SK-N-SH treated with all-trans-retinoic acid at 6 μM for 48 hours (cell line): Measurements from ENCODE around the gene EHHADH.
"Not testable (repeated sequence)": the region's sequence is repeated elsewhere in the genome, so short reads cannot be mapped to it uniquely, and the experiment has no call there.

ENCODE experiments used
- ATAC-seq: fragments of 200-7000 bp; cut with Tn5 transposase; 3 replicates; pipeline ENCODE4 v1.9.1; 2020; ENCODE audit warnings: mild to moderate bottlenecking, moderate library complexity
- ARNTL ChIP-seq: fragments of 450-650 bp; formaldehyde crosslinking; IDR thresholded peaks from 2 replicates; pipeline ENCODE4 v1.5.0; 2020; ENCODE audit warnings: low read depth, mild to moderate bottlenecking, moderate library complexity, borderline replicate concordance
- BACH2 ChIP-seq: fragments of 250-450 bp; sonication (Bioruptor Pico); IDR thresholded peaks from 2 replicates; pipeline ENCODE4 v1.9.0; 2021; ENCODE audit warnings: mild to moderate bottlenecking, borderline replicate concordance
- CREB5 ChIP-seq: fragments of 250-450 bp; sonication (Bioruptor Pico); IDR thresholded peaks from 2 replicates; pipeline ENCODE4 v1.5.1; 2020; ENCODE audit warnings: low read depth, mild to moderate bottlenecking, moderate library complexity
- CSDC2 ChIP-seq: fragments of 250-450 bp; sonication (Bioruptor Pico); IDR thresholded peaks from 2 replicates; pipeline ENCODE4 v1.5.0; 2020; ENCODE audit warnings: mild to moderate bottlenecking, moderate library complexity
- CSRNP3 ChIP-seq: fragments of 250-450 bp; sonication (Bioruptor Pico); IDR thresholded peaks from 2 replicates; pipeline ENCODE4 v1.5.1; 2021; ENCODE audit warnings: mild to moderate bottlenecking, moderate library complexity
- ESRRG ChIP-seq: fragments of 250-450 bp; sonication (Bioruptor Pico); IDR thresholded peaks from 2 replicates; pipeline ENCODE4 v1.6.1; 2021; ENCODE audit warnings: mild to moderate bottlenecking
- GLIS3 ChIP-seq: fragments of 250-450 bp; sonication (Bioruptor Pico); IDR thresholded peaks from 2 replicates; pipeline ENCODE4 v1.5.0; 2020; ENCODE audit warnings: mild to moderate bottlenecking, moderate library complexity
- ISL1 ChIP-seq: fragments of 250-450 bp; sonication (Bioruptor Pico); IDR thresholded peaks from 2 replicates; pipeline ENCODE4 v2.1.2; 2022; ENCODE audit warnings: mild to moderate bottlenecking, moderate library complexity
- OSR1 ChIP-seq: fragments of 250-450 bp; sonication (Bioruptor Pico); IDR thresholded peaks from 2 replicates; pipeline ENCODE4 v1.8.0; 2022; ENCODE audit warnings: moderate library complexity, mild to moderate bottlenecking, inconsistent platforms
- PATZ1 ChIP-seq: fragments of 250-450 bp; sonication (Bioruptor Pico); IDR thresholded peaks from 2 replicates; pipeline ENCODE4 v1.8.0; 2020; ENCODE audit warnings: mild to moderate bottlenecking, moderate library complexity, borderline replicate concordance
- POU6F1 ChIP-seq: fragments of 250-450 bp; sonication (Bioruptor Pico); IDR thresholded peaks from 2 replicates; pipeline ENCODE4 v1.8.0; 2021; ENCODE audit warnings: low read depth, mild to moderate bottlenecking, moderate library complexity, borderline replicate concordance
- RARB ChIP-seq: fragments of 250-450 bp; sonication (Bioruptor Pico); IDR thresholded peaks from 2 replicates; pipeline ENCODE4 v1.8.0; 2021; ENCODE audit warnings: mild to moderate bottlenecking, moderate library complexity
- SNAI2 ChIP-seq: fragments of 250-450 bp; sonication (Bioruptor Pico); IDR thresholded peaks from 2 replicates; pipeline ENCODE4 v1.5.0; 2020; ENCODE audit warnings: mild to moderate bottlenecking, moderate library complexity
- TOX ChIP-seq: fragments of 250-450 bp; sonication (Bioruptor Pico); IDR thresholded peaks from 2 replicates; pipeline ENCODE4 v1.8.0; 2021; ENCODE audit warnings: mild to moderate bottlenecking, moderate library complexity, borderline replicate concordance
- ZNF70 ChIP-seq: fragments of 450-650 bp; formaldehyde crosslinking; IDR thresholded peaks from 2 replicates; pipeline ENCODE4 v1.5.0; 2020; ENCODE audit warnings: mild to moderate bottlenecking, moderate library complexity
- ZNF8 ChIP-seq: fragments of 450-650 bp; formaldehyde crosslinking; IDR thresholded peaks from 2 replicates; pipeline ENCODE4 v1.5.0; 2020; ENCODE audit warnings: mild to moderate bottlenecking, moderate library complexity

Gene EHHADH

GRCh38 chr3:185263423-185263822 is 9.6 kb upstream of the EHHADH start:
- TF ChIP-seq POU6F1 (CRISPR knock-in tag) (no peak), OSR1 (no peak), ZNF70 (CRISPR knock-in tag) (no peak), TOX (CRISPR knock-in tag) (no peak), RARB (no peak), SNAI2 (CRISPR knock-in tag) (no peak), ZNF8 (CRISPR knock-in tag) (no peak)
- no peak for ATAC-seq

- TF ChIP-seq POU6F1 (CRISPR knock-in tag) (no peak), BACH2 (CRISPR knock-in tag) (no peak), ZNF8 (CRISPR knock-in tag) (no peak), SNAI2 (CRISPR knock-in tag) (no peak)
- no peak for ATAC-seq
Observed at GRCh38 chr3:185257334-185257733, 3.5 kb upstream of the EHHADH start.

- no peak for ATAC-seq
- TF ChIP-seq PATZ1 (no peak), CSRNP3 (CRISPR knock-in tag) (no peak), GLIS3 (CRISPR knock-in tag) (no peak), ISL1 (CRISPR knock-in tag) (no peak)
Observed at GRCh38 chr3:185254799-185255198, 950 bp upstream of the EHHADH start.

GRCh38 chr3:185253133-185253532 is 716 bp downstream of the EHHADH start:
- not testable (repeated sequence) for ATAC-seq

GRCh38 chr3:185251272-185251671 is 2.6 kb downstream of the EHHADH start:
- TF ChIP-seq ESRRG (CRISPR knock-in tag) (no peak), ARNTL (CRISPR knock-in tag) (no peak), BACH2 (CRISPR knock-in tag) (no peak)
- no peak for ATAC-seq

- ATAC-seq, result no peak
- no peak for TF ChIP-seq OSR1
- TF ChIP-seq CREB5, result no peak
- no peak for TF ChIP-seq CSDC2 (CRISPR knock-in tag)
- no peak for TF ChIP-seq CSRNP3 (CRISPR knock-in tag)
- no peak for TF ChIP-seq SNAI2 (CRISPR knock-in tag)
- no peak for TF ChIP-seq POU6F1 (CRISPR knock-in tag)
Observed at GRCh38 chr3:185250653-185251052, 3.2 kb downstream of the EHHADH start.
